Epithelial cell of esophagus (primary cell): ENCODE measurements around the gene ISYNA1.
A peak's percentile ranks its signal among the peaks of the same experiment; 100 is the strongest.

Source experiments
- DNase-seq: peaks from one replicate; pipeline ENCODE4 v3.0.0; 2010; ENCODE audit warnings: low read depth
- H3K4me3 ChIP-seq: 2 replicates; pipeline ENCODE4 v1.5.1; 2011; ENCODE audit warnings: mild to moderate bottlenecking, low read length, control low read depth
- TF ChIP-seq, protein P1 (sequence below): IDR thresholded peaks from 2 replicates; pipeline ENCODE4 v1.5.1; 2011; ENCODE audit warnings: low read depth, mild to moderate bottlenecking, low read length, control low read depth, inconsistent platforms; ENCODE audit not compliant: insufficient read depth; ENCODE audit errors: missing control alignments

The ISYNA1 gene

DNA sequence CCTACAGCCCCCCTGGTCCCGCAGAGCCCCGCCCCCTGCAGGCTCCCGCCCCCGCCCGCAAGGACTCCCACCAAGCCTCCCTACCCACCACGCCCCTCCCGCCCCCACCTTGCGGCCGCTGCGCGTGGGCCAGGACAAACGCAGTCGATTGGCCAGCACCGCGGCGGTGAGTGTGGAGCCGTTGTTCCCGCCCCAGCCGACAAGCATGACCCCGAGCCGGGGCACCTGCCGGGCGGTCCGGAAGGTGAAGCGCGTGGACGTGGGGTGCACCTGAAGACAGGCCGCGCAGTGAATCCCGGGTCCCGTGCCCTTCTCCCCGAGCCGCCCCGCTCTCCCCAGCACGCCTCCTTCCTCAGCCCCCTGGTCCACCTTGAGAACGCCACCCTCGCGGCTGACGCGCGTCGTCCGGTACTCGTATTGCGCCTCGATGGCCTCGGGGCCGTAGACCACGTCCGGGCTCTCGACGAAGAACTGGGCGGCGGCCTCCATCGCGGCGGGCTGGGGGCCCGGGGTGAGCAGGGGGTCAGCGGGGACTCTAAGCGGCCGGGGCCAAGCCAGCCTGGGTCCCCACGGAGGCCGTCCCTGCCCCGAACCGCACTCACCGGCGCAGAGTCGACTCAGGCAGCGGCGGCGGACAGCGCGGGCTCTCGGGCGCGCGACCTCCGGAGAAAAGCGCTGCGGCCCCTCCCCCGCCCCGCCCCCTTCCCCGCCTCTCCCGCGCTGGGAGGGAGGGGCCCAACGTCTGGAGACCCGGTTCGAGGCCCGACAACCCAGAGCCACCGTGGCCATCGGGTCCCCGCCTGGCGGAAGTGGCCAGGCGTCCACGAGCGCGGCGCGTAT lies at the start of gene ISYNA1:
ISYNA1 (minus strand) TSS at position 643 of the 840 bp plus-strand sequence; CDS start at position 489, 154 bp downstream.
- peak; percentile 41 for DNase-seq
- TF ChIP-seq, protein P1, sequence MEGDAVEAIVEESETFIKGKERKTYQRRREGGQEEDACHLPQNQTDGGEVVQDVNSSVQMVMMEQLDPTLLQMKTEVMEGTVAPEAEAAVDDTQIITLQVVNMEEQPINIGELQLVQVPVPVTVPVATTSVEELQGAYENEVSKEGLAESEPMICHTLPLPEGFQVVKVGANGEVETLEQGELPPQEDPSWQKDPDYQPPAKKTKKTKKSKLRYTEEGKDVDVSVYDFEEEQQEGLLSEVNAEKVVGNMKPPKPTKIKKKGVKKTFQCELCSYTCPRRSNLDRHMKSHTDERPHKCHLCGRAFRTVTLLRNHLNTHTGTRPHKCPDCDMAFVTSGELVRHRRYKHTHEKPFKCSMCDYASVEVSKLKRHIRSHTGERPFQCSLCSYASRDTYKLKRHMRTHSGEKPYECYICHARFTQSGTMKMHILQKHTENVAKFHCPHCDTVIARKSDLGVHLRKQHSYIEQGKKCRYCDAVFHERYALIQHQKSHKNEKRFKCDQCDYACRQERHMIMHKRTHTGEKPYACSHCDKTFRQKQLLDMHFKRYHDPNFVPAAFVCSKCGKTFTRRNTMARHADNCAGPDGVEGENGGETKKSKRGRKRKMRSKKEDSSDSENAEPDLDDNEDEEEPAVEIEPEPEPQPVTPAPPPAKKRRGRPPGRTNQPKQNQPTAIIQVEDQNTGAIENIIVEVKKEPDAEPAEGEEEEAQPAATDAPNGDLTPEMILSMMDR = no peak
- peak within 1 kb of the TSS; percentile 49 for H3K4me3 ChIP-seq

DNA sequence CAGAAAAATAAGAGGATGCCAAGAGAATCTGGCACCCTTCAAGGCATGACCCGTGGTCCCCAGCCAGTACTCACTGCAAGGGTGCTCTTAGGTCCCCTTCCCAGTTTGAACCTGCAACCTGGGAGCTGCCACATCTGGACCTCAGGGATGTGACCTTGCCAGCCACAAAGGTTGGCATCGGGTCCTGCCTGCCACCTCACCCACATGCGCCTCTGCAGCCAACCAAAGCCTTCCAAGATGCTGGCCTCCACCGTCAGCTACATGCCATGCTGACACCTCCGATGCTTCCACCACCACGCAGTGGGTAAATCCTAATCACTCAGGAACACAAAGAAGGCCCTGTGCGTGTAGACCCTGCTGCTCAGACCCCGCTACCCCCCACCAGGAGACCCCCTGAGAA lies 48.8 kb upstream of the ISYNA1 start:
- TF ChIP-seq, protein P1 = no peak
- no peak overlapping the region for H3K4me3 ChIP-seq
- DNase-seq = no peak

DNA sequence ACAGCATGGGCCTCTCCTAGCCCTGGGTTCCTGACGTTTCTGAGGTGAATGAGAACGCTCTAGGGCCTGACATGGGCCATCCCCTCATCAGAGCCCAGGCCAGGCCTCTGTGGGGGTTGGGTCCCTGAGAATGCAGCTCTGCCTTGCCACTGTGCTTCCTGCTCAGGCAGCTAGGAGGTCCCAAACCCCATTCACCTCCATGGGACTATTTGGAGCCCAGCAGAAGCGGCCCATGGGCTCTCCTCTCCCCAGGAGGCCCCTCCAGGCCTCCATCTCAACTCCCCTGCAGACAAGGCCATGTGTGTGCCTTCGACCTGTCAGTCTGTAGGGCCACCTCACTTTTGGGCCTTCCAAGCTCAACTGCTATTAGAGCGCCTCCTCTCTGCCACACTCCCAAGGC lies 47.1 kb upstream of the ISYNA1 start:
- TF ChIP-seq, protein P1 = no peak
- no peak overlapping the region for H3K4me3 ChIP-seq
- no peak for DNase-seq

DNA sequence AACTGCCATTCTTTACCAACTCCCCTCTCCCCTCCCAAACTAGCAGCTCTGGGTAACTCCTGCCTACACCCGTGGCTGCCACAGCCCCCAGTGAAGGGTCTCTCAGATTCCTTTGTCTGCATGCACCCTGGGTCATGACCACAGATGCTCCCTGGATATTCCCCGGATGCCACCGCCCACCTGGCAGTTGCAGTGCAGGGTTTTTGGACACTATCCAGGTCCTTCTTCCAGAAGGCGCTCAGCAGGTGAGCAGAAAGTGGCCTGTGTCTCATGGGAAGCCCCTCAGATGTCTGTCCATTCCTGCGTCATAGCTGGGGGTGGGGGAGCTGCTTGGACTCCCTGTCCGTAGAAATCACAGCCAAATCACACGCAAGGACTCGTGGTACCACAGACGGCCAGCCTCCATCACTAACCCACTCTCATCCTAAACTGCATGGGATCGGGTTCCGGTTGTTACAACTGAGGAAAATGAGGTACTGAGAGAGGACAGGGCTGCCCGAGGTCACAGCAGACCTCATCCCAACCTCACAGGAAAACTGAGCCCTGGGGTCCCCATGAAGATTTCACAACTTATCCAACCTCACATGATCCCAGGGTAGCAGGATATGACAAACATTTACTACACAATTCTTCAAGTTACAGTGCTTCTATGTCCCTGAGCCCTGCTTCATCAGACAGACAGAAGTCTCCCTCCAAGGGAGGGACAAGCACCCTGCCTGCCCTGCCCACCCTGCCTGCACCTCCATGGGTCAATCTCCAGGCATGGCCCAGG lies 45.4 kb upstream of the ISYNA1 start:
- no peak for DNase-seq
- TF ChIP-seq, protein P1 = no peak
- H3K4me3 ChIP-seq = no peak overlapping the region

DNA sequence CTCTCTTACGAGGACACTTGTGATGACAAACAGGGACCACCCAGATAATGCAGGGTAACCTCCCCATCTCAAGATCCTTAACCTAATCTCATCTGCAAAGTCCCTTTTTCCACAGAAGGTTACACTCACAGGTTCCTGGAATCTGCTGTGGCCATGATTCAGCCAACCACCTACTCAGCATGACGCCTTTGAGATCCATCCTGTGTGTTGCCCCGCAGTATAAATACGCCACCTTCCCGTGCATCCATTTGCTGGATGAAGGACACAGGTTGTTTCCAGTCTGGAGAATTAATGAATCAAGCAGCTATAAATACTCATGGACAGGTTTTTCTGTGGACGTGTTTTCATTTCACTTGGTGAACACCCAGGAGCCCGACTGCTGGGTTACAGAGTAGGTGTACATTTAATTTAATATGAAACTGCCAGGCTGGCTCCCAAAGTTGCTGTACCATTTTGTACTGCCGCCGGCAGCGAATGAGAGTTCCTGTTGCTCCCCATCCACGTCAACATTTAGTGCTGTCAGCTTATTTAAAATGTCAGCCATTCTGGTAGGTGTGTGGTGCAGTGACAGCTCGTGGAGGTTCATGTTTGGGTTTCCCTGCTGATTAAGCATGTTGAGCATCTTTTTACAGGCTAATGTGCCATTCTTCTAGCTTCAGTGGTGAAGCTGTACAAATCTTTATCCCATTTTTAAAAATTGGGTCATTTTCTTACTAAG lies 43.7 kb upstream of the ISYNA1 start:
- no peak overlapping the region for H3K4me3 ChIP-seq

DNA sequence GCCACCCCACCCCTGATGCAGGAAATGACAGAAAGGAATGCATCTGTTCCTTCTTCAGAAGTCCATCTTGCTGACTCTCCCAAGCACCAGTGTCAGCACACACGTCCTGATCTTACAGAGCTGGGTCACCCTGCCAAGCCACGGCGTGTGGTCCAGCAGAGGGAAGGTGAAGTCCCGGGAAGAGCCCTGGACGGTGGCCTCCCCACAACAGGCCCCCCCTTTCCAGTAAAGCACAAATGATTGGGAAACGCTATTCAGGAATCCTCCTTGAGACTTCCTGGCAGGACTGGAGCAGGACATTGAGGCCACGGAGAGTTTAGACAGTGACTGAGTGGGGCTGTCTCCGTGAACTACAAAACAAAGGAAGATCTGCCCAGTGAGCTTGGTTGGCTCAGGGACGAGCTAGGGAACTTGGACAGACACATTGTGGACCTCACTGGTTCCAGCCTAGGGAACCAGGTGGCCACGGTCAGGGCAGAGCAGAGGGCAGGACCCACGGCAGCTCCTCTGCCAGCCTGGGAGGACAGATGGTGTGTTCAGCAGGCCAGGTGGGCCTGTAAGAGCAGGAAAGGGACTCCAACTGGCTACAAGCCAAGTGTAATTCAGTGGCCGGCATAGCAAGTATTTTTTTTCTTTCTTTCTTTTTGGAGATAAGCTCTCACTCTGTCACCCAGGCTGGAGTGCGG lies 42.2 kb upstream of the ISYNA1 start:
- TF ChIP-seq, protein P1 = no peak
- H3K4me3 ChIP-seq = no peak overlapping the region
- no peak for DNase-seq

More for the DNA sequence above, 43.7 kb upstream of the ISYNA1 start:
- TF ChIP-seq, protein P1 = no peak
- DNase-seq = no peak
